Upper lobe of right lung (tissue), 1 donor: Measurements from ENCODE around the gene MPST. TPM values are rescaled to one million over a fixed set of nuclear protein-coding genes. Genes with fewer than 3 reads are reported as not detected.

ENCODE experiments used
- ATAC-seq: fragments of 200-7000 bp; cut with Tn5 transposase; one replicate; pipeline ENCODE4 v1.9.1; 2020; ENCODE audit warnings: mild to moderate bottlenecking, moderate library complexity
- DNase-seq: peaks from one replicate; pipeline ENCODE4 v3.0.0-alpha.2; 2020
- H3K27ac ChIP-seq: fragments of 200-600 bp; one replicate; pipeline ENCODE4 v1.8.0; 2022
- H3K27me3 ChIP-seq: fragments of 200-600 bp; one replicate; pipeline ENCODE4 v1.8.0; 2022; ENCODE audit warnings: mild to moderate bottlenecking
- H3K36me3 ChIP-seq: fragments of 200-600 bp; one replicate; pipeline ENCODE4 v1.8.0; 2022
- H3K4me1 ChIP-seq: fragments of 200-600 bp; one replicate; pipeline ENCODE4 v1.8.0; 2022
- H3K4me3 ChIP-seq: fragments of 200-600 bp; one replicate; pipeline ENCODE4 v1.8.0; 2022; ENCODE audit warnings: mild to moderate bottlenecking
- H3K9me3 ChIP-seq: fragments of 200-600 bp; one replicate; pipeline ENCODE4 v1.8.0; 2022
- intact Hi-C: fragments of 100-400 bp; cut with DNase I; formaldehyde crosslinking; loops from one replicate; pipeline ENCODE4 v1.11.0; 2022
- total RNA-seq: library from RNA; stranded (reverse); fragmentation: NEBNext Ultra II Directional; extraction: Animal tissue kit (Norgen Biotek cat#: 25700); gene quantifications from one replicate; pipeline ENCODE4 v1.2.1, GENCODE V29; 2021
- TF ChIP-seq, protein P1 (sequence below): fragments of 200-600 bp; IDR thresholded peaks from one replicate; pipeline ENCODE4 v1.8.0; 2022; ENCODE audit warnings: antibody characterized with exemption
- donor health status: DM: no; HTN: yes; CAD: no; lungs with severe emphysema.

MPST gene
- total RNA-seq, 1 donor from 2014 or later = 71.4 TPM

DNA sequence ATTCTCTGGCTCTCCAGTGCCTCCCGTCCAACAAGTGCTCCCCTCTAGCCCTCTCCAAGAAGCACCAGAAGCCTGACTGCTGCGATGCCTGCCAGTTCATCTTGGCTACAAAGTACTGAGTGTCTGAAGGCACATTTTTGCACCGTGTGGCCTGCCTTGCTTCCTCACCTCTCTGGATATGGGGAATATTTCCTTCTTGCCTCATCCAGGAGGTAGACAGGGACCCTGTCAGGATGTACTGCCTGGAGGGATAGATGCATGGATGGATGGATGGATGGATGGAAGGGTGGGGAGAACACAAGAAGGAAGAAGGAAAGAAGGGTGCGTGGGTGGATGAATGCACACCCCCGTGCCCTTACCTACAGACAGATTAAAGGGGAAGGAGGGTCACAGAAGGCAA lies 59.6 kb downstream of the MPST start:
- TF ChIP-seq, protein P1, sequence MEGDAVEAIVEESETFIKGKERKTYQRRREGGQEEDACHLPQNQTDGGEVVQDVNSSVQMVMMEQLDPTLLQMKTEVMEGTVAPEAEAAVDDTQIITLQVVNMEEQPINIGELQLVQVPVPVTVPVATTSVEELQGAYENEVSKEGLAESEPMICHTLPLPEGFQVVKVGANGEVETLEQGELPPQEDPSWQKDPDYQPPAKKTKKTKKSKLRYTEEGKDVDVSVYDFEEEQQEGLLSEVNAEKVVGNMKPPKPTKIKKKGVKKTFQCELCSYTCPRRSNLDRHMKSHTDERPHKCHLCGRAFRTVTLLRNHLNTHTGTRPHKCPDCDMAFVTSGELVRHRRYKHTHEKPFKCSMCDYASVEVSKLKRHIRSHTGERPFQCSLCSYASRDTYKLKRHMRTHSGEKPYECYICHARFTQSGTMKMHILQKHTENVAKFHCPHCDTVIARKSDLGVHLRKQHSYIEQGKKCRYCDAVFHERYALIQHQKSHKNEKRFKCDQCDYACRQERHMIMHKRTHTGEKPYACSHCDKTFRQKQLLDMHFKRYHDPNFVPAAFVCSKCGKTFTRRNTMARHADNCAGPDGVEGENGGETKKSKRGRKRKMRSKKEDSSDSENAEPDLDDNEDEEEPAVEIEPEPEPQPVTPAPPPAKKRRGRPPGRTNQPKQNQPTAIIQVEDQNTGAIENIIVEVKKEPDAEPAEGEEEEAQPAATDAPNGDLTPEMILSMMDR = no peak
- H3K36me3 ChIP-seq = no peaks in the 10 kb centered on the region
- intact Hi-C loops = loop anchor here (5.0 kb wide), 1 partner anchor 118 kb away; no protein-coding TSS in a partner anchor
- no peak overlapping the region for H3K27ac ChIP-seq
- ATAC-seq (no peak), DNase-seq (no peak)
- no peaks in the 10 kb centered on the region for H3K9me3 ChIP-seq
- peaks cover 11% of the 10 kb centered on the region for H3K4me1 ChIP-seq
- H3K27me3 ChIP-seq = peaks cover 17% of the 10 kb centered on the region
- no peak overlapping the region for H3K4me3 ChIP-seq

Other genes with a start within 250 kb of the MPST start
- 21.5 TPM for gene IFT27, start 243.6 kb upstream of the MPST start, total RNA-seq
- gene PVALB, start 202.7 kb upstream of the MPST start, total RNA-seq = 2.5 TPM
- 37.0 TPM for gene NCF4, start 158.7 kb upstream of the MPST start, total RNA-seq
- 27.2 TPM for gene CSF2RB, start 106.1 kb upstream of the MPST start, total RNA-seq
- 48.1 TPM for gene TST, start 295 bp upstream of the MPST start, total RNA-seq
- gene KCTD17, start 32.0 kb downstream of the MPST start, total RNA-seq = 19.2 TPM
- 2.1 TPM for gene TMPRSS6, start 90.0 kb downstream of the MPST start, total RNA-seq
- gene IL2RB, start 130.2 kb downstream of the MPST start, total RNA-seq = 10.6 TPM
- gene C1QTNF6, start 168.5 kb downstream of the MPST start, total RNA-seq = 6.1 TPM
- not detected for gene SSTR3, start 192.7 kb downstream of the MPST start, total RNA-seq
- 107 TPM for gene RAC2, start 224.5 kb downstream of the MPST start, total RNA-seq